CD4-positive, alpha-beta T cell treated with Interleukin-1 beta for 1 hour (primary cell): ENCODE results near the gene CYP46A1.
"Not testable (repeated sequence)": the region's sequence is repeated elsewhere in the genome, so short reads cannot be mapped to it uniquely, and the experiment has no call there.

Experiments
- DNase-seq, 2 donors: peaks; one replicate each; pipeline ENCODE4 v3.0.0-alpha.2; 2020 to 2022

CYP46A1 gene

GRCh38 chr14:99683619-99684409 is at the start of gene CYP46A1:
CYP46A1 (plus strand) TSS chr14:99684298; CDS start chr14:99684418, 120 bp downstream.
- peak; percentile 99 for DNase-seq

- no peak for DNase-seq
Observed at GRCh38 chr14:99634443-99634842, 49.7 kb upstream of the CYP46A1 start.

GRCh38 chr14:99635116-99635515 is 49.0 kb upstream of the CYP46A1 start:
- DNase-seq: no peak

- no peak for DNase-seq
Observed at GRCh38 chr14:99636487-99636886, 47.6 kb upstream of the CYP46A1 start.

GRCh38 chr14:99637624-99638023 is 46.5 kb upstream of the CYP46A1 start:
- DNase-seq: no peak

- not testable (repeated sequence) for DNase-seq
Observed at GRCh38 chr14:99642771-99643170, 41.3 kb upstream of the CYP46A1 start.

GRCh38 chr14:99643343-99643742 is 40.8 kb upstream of the CYP46A1 start:
- DNase-seq: no peak

GRCh38 chr14:99644035-99644587 is 40.0 kb upstream of the CYP46A1 start:
- DNase-seq: no peak

- DNase-seq: no peak
Observed at GRCh38 chr14:99644723-99645544, 39.2 kb upstream of the CYP46A1 start, which contains the start of gene HHIPL1. HHIPL1 (plus strand) TSS chr14:99645129; CDS start chr14:99645208, 79 bp downstream.

GRCh38 chr14:99645545-99646505 is 38.3 kb upstream of the CYP46A1 start:
- no peak for DNase-seq

- no peak for DNase-seq
Observed at GRCh38 chr14:99647411-99647810, 36.7 kb upstream of the CYP46A1 start.

GRCh38 chr14:99648027-99648784 is 35.9 kb upstream of the CYP46A1 start:
- no peak for DNase-seq

GRCh38 chr14:99649219-99649618 is 34.9 kb upstream of the CYP46A1 start:
- no peak for DNase-seq

- DNase-seq: no peak
Observed at GRCh38 chr14:99649643-99650042, 34.5 kb upstream of the CYP46A1 start.

- DNase-seq: no peak
Observed at GRCh38 chr14:99650189-99650588, 33.9 kb upstream of the CYP46A1 start.

GRCh38 chr14:99651953-99652746 is 31.9 kb upstream of the CYP46A1 start:
- DNase-seq: no peak

GRCh38 chr14:99654235-99654985 is 29.7 kb upstream of the CYP46A1 start:
- DNase-seq: no peak

- no peak for DNase-seq
Observed at GRCh38 chr14:99655521-99655920, 28.6 kb upstream of the CYP46A1 start.

- DNase-seq: no peak
Observed at GRCh38 chr14:99656171-99656570, 27.9 kb upstream of the CYP46A1 start.

GRCh38 chr14:99657645-99658155 is 26.4 kb upstream of the CYP46A1 start:
- DNase-seq: no peak
